GM18499 (cell line): Measurements from ENCODE around the gene INSM1.

Source experiments
- ATAC-seq: cut with Tn5 transposase; IDR thresholded peaks from one replicate; pipeline ENCODE4 v1.9.1; 2021; ENCODE audit warnings: moderate number of reproducible peaks; ENCODE audit not compliant: insufficient read depth, unreplicated experiment

The INSM1 gene

DNA sequence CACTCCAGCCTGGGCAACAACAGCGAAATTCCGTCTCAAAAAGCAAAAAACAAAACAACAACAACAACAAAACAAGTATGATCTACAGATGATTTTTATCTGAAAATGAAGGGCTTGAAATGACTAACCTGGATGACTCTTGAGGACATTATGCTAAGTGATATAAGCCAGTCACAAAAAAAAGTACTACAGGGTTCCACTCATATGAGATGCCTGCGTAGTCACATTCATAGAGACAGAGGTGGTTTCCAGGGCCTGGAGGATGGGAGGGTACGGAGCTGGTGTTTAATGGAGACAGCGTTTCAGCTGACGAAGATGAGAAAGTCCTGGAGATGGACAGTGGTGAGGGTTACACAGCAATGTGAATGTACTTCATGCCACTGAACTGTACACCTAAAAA, 8.3 kb upstream of the INSM1 start:
- no peak for ATAC-seq

DNA sequence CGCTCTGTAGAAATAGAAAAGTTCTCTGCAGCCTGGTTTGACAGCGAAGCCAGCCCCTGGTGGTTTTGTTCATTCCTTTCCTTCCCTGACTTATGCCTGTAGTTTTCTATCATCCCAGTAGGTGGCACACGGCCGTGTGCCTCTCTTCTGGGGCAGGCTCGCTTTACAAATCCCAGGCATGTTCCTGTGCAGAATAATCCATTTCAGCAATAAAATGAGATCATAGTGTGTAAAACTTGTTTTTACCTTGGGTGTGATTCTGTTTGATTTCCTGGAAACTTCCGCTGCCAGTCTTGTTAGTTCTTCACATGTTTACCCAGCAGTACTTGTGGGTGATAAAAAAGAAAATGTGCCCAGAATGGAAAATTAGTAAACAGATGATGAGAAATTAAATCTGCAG, 7.4 kb upstream of the INSM1 start:
- no peak for ATAC-seq

DNA sequence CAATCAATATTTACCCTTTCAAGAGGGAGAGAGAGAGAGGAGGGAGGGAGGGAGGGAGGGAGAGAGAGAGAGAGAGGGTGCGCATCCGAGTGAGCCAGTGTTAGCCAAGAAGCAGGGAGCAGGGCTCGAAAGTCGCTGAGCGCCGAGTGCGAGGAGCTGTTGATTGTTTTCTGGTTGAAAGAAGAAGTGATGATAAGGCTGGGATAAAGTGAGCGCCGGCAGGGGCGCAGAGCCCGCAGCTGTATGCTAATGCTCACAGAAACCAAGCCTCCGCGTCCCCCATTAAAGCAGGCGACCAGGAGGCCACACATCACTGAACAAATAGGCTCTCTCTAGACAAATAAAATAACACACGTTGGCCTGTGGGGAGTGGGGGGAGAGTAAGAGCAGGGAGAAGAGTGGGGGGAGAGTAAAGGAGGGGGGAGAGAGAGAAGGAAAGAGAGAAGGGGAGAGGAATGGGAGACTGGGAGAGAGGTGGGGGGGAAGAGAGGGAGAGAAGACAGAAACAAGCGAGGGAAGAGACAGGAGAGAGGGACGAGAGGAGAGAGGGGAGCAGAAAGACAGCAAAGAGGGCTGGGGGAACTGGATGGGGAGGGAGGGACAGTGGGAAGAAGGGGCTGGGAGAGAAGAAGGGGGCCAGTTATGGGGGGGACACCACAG, 5.0 kb upstream of the INSM1 start:
- ATAC-seq = no peak

DNA sequence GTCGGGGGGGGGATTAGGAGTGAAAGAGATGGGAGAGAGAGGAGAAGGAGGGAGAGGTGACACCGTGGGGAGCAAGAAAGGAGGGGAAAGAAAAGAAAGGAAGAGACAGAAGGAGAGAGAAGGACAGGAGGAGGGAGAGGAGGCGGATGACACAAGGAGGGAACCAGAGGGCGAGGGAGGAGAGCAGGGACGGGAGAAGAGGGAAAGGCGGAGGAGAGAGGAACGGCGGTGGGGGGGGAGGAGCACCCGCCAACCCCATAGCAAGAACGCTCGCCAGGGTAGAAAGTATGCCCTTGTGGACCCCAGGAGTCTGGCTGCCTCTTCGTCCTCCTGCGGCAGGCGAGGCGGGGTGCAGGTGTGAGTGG, 4.5 kb upstream of the INSM1 start:
- ATAC-seq = no peak

DNA sequence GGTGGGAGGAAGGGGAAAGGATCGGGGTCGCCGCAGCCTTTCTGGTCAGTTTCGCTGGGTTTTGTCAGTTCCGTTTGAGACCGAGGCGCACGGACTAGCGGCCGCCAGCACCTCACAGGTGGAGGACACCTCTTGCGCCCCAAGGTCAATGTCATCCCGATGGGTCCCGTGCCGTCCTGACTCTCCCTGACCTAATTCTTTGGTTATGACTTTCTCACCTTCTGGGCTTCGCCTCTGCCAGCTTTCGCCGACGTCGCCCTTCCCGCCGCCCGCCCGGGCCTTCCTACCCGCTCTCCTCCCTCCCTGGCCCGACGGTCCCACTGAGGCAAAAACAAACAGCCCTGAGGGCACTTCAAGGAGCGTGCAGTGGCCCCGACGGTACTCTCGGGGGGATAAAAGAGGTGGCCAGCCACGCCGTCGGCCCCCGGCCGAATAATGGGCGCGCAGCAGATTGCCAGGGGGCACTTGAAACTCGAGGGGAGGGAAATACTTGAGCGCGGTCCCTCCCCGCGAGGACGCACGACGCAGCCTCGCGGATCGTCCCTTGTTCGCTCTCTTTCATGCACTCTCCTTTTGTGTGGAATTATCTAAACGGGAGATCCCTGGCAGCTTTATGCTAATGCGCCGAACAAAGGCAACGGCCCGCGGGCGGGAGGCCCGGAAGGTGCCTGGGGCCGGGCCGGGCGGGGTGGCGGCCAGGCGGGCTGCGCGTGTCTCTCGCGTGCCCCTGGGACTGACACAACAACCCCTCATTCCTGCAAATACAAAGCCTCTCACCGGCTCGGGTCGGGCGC, 3.9 kb upstream of the INSM1 start:
- ATAC-seq = no peak

DNA sequence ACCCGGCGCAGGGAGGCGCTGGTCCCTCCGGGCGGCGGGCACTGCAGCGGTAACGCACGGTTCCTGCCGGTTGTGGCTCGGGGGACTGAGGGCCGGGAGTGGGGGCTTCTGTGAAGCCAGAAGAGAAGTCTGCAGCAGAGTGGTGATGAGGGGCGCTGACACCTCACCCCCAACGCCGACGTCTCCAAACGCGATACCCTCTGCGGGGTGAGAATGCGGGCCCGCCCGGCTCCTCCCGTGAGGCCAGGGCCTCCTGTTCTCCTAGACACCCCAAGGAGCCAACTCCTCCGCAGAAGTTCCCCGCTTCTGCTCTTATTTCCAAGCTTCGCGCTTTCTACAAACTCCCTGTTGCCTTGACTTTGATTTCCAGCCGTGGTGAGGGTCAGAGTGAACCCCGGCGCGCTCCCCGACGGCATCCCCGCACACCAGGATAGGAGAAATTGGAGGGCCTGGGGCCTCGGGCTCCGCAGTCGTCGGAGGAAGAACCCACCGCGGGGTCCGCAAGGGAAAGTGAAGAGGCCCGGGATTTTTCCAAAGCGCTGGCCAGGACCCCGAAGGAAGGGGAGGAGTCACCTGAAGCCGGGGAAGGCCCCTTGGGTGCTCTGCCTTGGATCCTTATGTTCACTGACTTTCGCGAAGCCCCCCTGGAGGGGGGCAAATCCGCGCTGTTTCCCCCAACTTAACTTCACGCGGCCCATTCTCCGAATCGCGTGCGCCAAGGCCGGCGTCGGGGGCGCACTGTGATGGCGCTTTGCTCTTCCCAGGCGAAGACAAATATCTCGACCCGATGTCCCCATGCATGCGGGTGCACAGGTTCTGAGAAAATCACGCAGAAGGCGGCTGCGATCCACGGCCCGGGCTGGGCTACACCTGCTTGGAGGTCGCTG, 3.1 kb upstream of the INSM1 start:
- no peak for ATAC-seq

DNA sequence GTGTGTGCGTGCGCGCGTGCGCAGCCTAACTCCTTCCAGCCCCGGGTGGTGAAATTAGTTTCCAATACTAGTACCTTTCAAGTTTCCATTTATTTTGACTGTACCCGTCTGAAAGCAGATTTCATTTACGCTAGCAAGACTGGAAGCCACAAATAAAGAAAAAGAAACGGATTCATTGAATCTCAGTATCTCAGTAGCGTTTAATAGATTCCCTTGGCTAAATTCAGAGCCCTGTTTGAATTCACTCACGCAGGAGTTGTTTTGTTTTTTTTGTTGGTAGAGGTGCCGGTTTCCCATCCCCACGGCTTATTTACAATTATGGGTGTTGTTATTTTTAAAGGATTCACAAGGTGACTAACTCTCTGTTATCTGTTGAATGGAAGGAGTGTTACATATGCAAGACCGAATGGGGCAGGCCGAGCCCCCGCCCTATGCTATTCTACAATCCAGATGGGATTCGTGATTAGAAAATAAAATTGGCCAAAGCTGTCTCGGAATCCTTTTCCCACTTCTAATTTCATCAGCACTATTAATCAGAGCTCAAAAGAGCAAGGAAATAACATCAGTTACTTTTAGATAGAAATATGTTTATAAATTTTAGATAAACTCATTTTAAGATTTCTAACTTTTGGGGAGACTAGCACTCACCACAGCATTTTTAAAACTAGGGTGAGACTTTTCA, 2.3 kb upstream of the INSM1 start:
- ATAC-seq = no peak

DNA sequence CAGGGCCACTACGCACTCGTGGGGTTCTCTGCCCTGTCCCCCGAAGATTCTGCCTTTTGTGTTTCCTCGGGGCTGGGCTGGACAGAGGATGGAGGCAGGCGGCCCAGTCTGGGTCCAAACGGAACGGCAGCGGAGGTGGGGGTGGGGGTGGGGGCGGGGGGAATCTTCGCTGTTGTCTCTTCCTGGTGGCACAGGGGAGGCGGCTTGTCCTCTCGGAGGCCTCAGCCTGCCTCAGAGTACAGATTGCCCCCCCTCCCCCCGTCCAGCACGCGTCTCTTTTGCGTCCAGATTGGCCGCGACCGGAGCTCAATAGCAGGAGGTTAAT, 1.4 kb upstream of the INSM1 start:
- ATAC-seq = no peak

DNA sequence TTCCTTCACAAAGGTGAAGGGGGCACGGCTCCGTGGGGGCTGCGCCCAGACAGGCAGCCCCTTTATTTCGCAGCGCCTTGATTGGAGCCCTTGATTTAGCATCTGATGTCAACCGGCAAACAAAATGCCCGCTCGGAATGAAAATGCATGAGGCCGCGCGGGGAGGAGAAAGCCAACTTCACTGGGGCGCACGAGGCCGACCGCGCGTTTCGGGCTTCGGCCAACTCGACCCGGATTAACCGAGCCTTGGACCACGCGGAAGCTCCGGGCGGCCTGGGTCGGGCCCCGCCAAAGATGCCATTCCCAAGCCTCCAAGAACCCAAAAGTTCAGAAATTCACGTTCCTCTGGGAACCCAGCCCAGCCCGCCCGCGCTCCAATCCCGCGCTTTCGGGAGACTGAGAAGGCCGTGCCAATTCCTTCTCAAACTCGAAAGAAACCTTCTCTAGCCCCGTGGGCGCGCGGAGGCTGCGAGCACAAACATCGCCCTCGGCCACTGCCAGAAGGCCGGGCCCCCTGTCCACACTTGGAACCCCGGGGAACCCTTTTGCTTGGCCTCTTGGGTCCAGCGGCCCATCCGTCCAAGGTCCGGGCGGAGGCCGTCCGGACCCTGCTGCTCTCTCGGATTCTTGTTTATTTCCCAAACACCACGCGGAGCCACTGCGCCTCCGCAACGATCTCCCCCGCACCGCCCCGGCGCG, 879 bp upstream of the INSM1 start:
- no peak for ATAC-seq

DNA sequence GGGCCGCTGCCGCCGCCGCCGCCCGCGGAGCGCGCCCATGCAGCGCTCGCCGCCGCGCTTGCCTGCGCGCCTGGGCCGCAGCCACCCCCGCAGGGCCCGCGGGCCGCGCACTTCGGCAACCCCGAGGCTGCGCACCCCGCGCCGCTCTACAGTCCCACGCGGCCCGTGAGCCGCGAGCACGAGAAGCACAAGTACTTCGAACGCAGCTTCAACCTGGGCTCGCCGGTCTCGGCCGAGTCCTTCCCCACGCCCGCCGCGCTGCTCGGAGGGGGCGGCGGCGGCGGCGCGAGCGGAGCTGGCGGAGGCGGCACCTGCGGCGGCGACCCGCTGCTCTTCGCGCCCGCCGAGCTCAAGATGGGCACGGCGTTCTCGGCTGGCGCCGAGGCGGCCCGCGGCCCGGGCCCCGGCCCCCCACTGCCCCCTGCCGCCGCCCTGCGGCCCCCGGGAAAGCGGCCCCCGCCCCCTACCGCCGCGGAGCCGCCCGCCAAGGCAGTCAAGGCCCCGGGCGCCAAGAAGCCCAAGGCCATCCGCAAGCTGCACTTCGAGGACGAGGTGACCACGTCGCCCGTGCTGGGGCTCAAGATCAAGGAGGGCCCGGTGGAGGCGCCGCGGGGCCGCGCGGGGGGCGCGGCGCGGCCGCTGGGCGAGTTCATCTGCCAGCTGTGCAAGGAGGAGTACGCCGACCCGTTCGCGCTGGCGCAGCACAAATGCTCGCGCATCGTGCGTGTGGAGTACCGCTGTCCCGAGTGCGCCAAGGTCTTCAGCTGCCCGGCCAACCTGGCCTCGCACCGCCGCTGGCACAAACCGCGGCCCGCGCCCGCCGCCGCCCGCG, 730 bp downstream of the INSM1 start:
- no peak for ATAC-seq

DNA sequence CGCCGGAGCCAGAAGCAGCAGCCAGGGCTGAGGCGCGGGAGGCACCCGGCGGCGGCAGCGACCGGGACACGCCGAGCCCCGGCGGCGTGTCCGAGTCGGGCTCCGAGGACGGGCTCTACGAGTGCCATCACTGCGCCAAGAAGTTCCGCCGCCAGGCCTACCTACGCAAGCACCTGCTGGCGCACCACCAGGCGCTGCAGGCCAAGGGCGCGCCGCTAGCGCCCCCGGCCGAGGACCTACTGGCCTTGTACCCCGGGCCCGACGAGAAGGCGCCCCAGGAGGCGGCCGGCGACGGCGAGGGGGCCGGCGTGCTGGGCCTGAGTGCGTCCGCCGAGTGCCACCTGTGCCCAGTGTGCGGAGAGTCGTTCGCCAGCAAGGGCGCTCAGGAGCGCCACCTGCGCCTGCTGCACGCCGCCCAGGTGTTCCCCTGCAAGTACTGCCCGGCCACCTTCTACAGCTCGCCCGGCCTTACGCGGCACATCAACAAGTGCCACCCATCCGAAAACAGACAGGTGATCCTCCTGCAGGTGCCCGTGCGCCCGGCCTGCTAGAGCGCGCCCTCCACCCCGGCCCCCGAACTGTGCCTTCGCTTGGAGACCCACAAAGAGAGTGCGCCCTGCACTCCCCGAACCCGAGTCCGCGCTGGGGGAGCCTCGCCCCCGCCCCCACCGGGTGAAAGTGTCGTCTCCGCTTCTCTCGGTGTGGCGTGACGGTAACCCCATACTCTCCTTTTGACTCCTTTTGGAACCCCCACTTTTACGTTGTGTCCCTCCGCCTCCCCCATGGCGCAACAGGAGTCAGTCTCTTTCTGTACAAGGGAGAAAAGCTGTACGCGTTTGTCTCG, 1.6 kb downstream of the INSM1 start:
- ATAC-seq = no peak

DNA sequence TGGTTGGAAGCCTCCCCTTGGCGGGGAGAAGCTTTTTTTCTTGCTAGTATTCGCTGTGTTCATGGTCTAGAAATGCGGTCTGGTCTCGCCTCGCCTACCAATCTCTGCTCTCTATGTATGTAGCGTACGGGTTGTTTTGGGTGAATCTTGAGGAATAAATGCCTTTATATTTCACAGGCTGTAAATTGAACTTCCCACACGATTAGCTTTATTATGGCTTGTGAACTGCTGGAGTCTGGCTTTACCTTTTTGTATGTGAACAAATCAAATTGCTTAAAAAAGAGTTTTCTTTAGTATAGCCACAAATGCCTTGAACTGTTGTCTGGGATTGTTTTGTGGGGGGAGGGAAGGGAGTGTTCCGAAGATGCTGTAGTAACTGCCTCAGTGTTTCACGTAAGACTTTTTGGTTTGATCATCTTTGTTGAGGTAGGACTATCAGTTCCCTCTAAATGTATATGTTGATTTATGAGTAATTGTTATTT, 2.2 kb downstream of the INSM1 start:
- ATAC-seq = no peak

DNA sequence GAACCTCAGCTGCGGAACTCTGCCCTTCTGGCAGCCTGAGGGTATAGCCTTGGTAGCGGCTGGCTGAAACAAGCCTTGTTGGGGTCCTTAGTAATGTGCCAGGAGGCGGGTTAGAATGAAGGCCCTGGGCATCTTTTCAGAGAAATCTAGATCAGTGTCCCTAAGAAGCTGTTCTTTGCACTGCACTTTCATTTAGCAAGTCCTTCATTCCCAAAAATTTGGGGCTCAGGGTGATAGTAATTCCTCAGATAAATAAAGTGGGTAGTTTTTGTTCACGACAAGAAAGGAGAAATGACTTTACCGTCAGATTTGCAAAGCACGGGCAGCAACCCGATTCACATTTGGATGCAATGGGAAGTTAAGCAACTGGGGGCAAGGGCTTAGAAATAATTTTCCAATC, 3.2 kb downstream of the INSM1 start:
- no peak for ATAC-seq

DNA sequence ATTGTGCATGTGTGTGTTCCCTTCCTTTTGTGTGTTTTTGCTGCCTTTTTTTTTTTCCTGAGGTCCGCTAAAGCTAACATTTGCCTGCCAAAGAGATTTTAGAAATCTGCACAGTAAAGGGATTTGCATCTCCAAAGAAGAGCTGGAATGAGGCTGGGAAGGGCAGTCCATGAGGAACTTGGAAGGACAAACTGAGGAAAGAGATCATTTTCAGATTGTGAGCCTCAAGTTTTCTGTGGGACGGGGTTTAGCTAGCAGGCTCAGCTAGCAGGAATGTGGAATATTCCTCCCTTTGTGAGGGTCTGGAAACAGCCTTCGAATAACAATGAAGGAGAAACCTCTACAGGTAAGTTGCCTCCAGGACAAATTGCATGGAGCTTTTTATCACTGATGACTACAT, 3.8 kb downstream of the INSM1 start:
- ATAC-seq = no peak

DNA sequence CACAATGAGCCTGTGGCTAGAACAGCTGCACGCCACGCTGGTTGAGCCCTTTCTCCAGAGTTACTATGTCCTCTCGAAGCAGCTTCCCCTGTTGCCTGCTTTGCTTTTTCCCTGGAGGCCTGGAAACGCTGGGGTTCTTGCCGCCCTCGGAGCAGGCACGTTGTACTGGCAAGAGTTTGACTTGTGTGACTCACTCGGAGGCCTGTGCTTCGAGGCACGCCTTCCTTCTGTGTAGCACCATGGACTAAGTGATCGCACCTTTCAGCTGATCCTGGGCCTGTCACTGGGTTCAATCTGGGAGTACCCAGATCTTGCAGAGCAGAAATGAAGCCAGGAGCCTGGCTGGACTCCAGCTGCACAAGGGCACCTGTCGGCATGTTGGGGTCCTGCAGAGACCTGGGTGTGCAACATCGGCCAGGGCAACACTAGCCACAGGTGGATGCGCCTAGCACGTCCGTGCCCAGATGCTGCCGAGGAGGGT, 5.2 kb downstream of the INSM1 start:
- ATAC-seq = no peak

DNA sequence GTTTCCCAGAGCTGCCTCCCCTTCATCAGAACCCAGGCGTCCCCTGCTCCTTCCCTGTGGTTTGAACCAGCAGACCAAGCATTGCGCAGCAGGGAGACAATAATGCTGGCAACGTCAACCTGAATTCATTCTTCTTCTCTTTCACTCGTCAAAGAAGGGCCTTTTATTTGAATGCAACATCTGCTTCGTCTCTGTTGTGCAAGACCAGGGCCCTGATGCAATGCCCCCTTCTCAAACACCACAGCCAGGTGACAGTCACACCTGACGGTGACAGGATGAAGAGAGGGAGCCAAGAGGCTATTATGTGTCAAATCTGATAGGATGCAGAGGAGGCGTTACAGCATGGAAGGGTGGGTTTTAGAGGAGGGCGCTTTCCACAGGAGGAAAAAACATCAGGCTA, 8.0 kb downstream of the INSM1 start:
- ATAC-seq = no peak

DNA sequence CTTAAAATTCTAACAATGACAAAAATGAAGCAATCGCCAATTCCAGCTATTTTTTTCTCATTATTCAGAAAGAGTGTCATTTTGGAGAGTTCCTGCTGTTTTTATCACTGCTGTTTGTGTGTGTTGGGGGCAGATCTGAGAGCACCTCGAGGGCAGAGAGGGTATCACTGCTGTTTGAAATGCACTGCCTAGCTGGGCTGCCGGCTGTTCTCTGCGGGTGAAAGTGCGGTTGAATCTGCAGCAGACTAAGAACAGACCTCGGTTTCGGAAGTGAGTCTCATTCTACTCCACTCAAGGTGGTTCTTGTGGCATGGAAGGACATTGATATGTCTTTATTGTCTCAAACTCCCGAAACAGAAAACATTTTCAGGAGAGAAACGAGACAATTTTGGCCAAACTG, 18.3 kb downstream of the INSM1 start:
- ATAC-seq = no peak

DNA sequence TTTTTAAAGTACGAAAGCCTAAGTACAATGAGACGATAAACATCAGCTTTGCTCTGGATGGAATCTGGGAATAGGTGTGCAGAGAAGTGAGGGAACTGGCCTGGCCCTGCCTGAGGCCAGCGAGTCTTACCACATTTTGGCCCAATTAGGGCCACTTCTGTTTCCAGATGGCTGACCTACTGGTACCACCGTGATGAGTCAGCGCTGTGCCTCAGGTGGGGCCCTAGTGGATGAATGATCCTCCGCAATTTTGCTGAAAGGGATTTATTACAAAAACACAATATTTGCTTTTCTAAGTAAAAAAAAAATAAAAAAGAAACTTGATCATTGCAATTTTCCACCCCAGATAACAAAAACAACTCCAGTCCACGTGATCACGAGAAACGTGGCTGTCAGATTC, 22.5 kb downstream of the INSM1 start:
- no peak for ATAC-seq
